Measurements from ENCODE around the gene PRXL2B.

PRXL2B gene

DNA sequence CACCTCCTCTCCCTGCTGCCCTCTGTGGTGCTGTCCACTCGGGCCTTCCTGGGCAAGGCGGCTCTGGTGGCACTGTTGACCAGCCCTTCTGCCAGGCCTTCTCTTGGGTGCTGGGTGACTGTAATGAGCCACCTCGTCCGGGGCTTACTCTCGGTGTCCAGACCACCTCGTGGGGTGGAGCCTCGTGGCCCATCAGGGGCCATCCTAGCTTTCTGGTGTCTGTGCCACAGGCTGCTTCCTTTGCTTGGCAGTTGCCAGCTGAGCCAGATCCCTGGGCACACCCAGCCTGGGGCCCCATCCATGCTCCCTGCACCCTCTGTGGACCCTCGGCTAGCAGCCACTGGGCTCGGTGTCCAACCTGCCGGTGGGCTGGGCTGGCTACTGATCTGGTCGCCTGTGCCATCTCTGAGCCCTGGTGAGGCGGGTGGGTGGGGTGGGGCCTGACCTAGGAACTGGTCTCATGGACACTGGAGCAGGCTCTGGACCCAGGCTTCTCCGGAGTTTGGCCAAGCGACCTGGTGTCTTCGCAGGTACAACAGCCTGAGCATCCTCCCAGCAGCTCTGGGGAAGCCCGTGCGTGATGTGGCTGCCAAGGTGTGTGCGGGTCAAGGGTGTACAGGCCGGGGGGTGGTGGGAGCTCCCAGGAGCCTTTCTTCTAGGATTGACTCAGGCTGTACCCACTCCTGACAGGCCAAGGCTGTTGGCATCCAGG, 1.4 kb downstream of the PRXL2B start:
- no peak for DNase-seq

DNA sequence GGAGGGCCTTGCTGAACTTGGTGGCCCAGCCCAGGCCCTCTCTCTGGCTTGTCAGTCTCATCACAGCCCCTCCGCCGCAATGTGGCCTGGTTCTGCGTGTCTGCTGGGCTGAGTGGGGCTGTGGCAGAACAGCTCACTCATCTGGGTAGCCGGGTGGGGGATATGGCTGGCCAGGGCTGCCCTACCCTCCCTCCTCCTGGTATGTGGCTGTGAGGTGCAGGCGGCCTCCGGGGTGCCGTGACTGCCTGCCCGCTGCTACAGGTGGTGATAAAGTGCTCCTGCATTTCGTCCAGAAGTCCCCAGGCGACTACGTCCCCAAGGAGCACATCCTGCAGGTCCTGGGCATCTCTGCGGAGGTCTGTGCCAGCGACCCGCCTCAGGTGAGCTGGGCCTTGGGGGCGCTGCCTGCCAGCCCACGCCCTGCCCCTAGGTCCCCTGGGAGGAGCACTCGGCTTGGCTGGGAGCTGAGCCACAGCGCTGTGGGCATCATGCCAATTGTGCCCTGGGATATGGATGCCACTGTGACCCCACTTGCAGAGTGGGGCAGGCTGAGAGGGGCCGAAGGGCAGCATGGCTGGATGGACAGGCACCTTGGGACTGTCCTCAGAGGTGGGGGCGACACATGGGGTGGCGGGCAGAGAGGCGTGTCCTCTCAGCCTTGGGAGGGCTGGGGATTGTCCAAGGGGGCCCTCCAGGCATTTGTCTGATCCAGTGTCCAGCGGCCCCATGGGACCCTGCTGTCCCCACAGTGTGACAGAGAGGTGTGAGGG, 2.3 kb downstream of the PRXL2B start:
- no peak for DNase-seq

GRCh38 chr1:2589431-2590232, 3.1 kb downstream of the PRXL2B start:
- no peak for DNase-seq

DNA sequence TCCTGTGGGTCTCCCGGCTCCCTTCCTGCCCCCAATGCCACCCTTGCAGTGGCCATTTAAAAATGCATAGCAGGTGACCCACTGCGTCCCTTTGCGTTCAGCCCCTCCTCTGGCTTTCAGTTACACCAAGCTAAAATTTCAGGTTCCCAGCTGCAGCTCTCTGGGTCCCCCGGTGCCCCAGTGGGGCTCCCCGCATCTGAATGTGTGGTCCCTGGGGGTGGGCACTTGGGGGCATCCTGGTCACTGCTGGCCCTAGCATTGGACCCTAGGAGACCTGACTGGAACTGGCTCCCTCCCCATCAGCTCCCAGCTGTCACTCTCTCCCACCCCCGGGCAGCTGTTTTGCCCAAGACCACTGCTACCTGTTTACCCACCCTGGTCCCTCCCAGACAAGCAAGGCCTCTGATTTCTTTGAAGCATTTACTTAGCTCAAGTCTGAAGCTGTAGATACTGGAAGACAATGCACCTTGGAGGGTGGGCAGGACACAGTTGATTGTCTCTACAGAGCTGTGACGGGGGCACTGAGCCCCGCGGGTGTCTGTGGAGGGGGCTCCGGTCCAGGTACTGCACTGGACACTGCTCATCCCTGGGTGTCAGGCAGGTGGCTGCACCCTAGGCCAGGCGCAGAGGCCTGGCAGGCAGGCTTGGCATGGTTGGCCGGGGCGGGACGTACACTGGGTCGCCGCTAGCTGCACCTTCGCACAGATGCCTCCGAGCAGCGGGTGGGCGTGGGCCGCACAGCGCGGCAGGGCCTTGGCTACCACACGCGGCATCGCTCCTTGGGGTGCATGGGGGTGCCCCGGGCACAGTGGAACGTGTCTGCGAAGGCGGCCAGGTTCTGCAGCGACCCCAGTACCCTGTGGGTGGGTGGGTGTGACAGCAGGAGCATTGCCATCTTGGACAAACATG, 3.9 kb downstream of the PRXL2B start:
- DNase-seq: no peak

DNA sequence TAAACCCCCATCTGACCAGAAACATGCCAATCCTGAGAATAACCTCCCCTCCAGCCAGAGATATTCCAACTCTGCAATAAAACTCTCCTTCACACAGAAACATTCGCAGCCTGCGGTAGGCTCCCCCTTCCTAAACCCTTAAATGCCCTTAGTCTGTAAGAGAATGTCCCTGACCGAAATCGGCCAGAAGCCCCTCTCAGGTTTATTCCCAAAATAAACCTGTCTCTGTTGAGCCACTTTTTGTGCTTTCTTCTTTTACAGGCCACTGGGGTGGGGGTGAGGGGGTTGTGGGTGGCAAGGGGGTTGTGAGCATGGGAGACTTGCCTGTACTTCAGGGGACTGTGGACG, 4.6 kb downstream of the PRXL2B start:
- DNase-seq: no peak

GRCh38 chr1:2591581-2592261, 5.1 kb downstream of the PRXL2B start:
- DNase-seq: no peak

DNA sequence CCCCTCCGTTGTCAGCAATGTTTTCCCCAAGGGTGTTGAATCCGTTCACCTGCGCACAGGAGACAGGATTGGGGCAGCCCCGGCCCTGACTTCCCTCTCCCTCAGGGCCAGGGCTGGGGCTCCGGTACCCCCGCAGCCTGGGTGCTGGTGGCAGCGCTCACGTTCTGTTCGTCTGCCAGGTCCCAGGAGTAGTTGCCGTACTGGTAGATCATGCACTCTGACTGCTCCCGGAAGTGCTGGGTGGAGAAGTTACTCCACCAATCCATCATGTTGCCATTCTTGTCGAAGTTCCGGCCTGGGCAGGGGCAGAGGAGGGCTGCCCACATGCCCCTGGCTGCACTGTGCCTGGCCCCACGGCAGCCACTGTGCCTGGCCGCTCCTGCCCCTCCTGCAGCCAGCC, 6.1 kb downstream of the PRXL2B start:
- DNase-seq: no peak

DNA sequence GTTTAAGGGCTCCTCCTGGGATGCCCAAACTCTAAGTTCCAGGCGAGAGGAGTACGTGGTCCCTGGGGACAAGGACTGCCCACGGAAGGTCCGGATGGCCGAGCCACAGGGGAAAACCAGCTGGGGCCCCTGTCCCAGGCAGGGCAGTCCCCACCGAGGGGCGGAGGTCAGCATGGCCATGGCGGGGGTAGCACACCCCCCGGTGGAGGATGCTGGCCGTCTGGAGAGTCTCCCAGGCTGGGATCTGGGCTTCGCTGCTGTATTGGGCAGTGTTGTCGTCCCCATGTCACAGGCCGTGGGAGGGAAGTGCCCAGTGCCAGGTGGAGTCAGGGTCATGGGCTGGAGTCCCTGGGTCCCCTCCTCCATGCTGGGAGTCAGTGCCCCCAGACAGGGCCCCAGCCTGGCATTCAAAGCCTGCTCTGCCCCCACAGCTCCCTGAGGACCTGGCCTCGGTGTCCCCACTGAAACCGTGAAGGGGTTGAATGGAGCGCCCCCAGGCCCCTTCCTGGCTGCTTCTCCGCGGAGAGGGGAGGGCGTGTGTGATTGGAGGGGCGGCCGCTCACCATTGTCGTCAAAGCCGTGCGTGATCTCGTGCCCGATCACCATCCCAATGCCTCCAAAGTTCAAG, 6.8 kb downstream of the PRXL2B start:
- no peak for DNase-seq

DNA sequence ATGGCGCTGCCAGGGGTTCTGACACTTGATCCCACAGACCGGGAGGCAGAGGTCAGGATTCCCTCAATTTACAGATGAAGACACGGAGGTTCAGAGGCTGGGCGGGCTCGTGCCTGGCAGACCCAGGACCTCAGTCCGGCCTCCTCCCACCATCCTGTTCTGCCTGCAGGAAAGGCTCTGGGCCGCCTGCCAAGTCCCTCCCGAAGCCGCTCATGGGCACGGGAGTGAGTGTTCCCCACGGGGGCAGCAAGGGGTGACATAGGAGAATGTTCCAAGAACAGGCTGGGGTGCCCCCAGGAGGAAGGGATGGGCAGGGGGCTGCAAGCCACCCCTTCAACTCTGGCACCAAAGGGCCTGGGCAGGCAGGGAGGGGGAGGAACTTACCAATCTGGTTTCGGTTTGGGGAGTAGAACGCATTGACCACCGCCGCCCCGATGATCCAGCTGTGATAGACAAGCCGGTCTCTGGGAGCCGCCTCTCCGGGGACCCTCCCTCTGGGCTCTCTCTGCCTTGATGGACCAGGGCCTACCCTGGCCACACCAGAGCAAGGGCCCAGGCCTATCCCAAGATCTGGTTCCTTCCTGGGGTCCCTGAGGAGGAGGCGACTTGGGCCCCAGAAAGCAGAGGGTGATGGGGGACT, 7.5 kb downstream of the PRXL2B start:
- no peak for DNase-seq

DNA sequence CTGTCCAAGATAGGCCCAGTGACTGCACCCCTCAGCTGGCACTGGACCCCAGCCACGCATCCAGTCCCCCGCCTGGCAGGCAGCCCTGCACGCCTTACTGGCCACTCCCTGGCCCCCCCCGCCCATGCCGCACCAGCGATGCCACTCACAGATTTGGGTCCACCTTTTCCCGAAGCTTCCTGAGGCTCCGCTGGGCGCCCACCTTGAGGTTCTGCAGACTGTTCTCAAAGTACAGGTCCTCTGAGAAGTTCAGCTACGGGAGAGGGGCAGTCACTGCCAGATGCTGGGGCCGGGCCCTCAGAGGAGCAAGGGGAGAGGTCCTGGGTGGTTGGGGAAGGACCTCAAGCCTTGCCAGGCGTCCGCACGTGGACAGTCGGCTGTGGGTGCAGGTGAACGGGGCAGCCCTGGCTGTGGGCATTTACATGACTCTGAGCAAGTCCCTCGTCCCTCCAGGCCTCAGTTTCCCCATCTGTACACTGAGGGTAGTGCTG, 8.1 kb downstream of the PRXL2B start:
- no peak for DNase-seq

DNA sequence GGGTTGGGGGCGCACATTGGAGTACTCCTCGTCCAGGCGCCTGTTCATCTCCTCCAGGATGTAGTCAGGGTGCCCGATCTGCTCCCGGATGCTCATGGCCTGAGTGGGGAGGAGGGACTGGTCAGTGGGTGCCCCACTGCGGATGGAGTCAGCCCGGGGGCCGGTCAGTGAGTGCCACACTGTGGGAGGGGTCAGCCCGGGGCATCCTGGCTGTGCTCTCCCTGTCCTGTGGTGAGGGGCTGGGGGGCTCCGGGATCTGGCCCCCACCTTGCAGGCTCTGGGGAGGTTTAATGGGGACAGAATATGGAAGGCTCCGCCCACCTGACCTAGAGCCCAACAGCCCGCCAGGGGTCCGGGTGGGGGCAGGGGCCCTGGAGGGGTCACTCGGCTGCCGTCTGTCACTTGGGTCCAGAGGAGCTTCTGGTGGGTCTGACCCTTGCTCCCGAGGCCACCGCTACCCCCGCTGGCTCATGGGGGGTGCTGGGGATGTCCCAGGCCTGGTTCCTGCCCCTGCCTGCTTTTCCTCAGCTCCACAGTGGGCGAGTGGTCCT, 8.8 kb downstream of the PRXL2B start:
- DNase-seq: no peak

DNA sequence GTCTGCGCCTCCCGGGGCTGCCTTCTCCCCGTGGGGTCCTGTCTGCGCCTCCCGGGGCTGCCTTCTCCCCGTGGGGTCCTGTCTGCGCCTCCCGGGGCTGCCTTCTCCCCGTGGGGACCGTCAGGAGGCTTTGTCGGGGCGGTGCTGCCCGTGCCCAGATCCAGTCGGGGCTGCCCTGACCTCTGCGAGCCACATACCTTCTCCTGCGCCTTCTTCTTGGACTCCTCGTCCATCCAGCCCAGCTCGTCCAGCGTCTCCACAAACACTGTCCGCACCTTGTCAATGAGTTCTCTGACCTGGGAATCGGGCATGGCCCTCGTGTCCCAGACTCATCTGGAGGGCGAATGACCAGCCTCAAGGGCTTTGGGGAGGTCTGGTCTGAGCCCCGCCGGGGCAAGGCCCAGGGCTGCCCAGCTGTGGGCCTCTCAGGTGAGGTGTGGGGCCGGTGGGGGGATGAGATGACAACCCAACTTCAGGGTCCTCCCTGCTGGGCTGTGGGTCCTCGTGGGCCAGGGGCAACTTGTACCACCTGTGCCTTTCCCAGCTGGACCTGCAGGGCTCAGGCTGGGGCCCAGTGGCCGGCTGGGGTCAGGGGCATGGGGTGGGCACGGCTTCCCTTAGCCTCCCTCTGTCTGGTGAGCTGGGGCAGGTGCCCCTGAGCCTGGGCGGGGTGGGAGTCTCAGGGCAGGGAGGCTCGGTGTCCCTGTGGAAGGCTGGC, 9.4 kb downstream of the PRXL2B start:
- no peak for DNase-seq

GRCh38 chr1:2596530-2597333, 10.2 kb downstream of the PRXL2B start:
- peak; percentile 56 for DNase-seq

GRCh38 chr1:2597441-2598328, 11.1 kb downstream of the PRXL2B start:
- no peak for DNase-seq

- DNase-seq: no peak
Measured at GRCh38 chr1:2598329-2598931, 11.9 kb downstream of the PRXL2B start.

- DNase-seq: no peak
Measured at GRCh38 chr1:2601721-2602303, 15.2 kb downstream of the PRXL2B start.

GRCh38 chr1:2602311-2602835, 15.8 kb downstream of the PRXL2B start:
- DNase-seq: no peak
